Renal cortex interstitium (tissue), 11 donors: ENCODE results near the gene ZNF487. TPM values are rescaled to one million over a fixed set of nuclear protein-coding genes. Genes with fewer than 3 reads are reported as not detected.
"Not testable (repeated sequence)": the region's sequence is repeated elsewhere in the genome, so short reads cannot be mapped to it uniquely, and the experiment has no call there.

Experiments used
- DNase-seq, 11 donors: peaks; one replicate each; pipeline ENCODE4 v3.0.0-alpha.2; 2013; ENCODE audit warnings: low read depth in 9 of 11, low spot score in 4 of 11; ENCODE audit errors: extremely low read depth in 1 of 11
- polyA plus RNA-seq, 3 donors: library from polyadenylated mRNA; unstranded; fragments of 120-200 nt; gene quantifications; one replicate each; pipeline ENCODE4 v1.2.1, GENCODE V29; 2013; ENCODE audit not compliant: insufficient read length in 3 of 3

ZNF487 gene
- polyA plus RNA-seq, 3 donors, result 10.4 to 13.5 (median 13.4) TPM

- peak in 8 of 11 donors; percentile 59 to 82 (median 76) for DNase-seq
Measured at GRCh38 chr10:43420369-43421200, 16.3 kb upstream of the ZNF487 start.

GRCh38 chr10:43421201-43421507 lies 15.8 kb upstream of the ZNF487 start:
- DNase-seq, result no peak

- no peak for DNase-seq
Measured at GRCh38 chr10:43421519-43421918, 15.4 kb upstream of the ZNF487 start.

GRCh38 chr10:43421944-43422343 lies 15.0 kb upstream of the ZNF487 start:
- DNase-seq, result not testable (repeated sequence)

- DNase-seq, result no peak
Measured at GRCh38 chr10:43424416-43424815, 12.5 kb upstream of the ZNF487 start.

- DNase-seq, result not testable (repeated sequence)
Measured at GRCh38 chr10:43426476-43426875, 10.4 kb upstream of the ZNF487 start.

GRCh38 chr10:43427166-43427825 lies 9.6 kb upstream of the ZNF487 start:
- no peak for DNase-seq

- no peak for DNase-seq
Measured at GRCh38 chr10:43430926-43431663, 5.8 kb upstream of the ZNF487 start.

- DNase-seq, result peak in 1 of 11 donors; percentile 33
Measured at GRCh38 chr10:43437141-43437870, 395 bp downstream of the ZNF487 start.

- DNase-seq, result no peak
Measured at GRCh38 chr10:43440463-43441134, 3.7 kb downstream of the ZNF487 start.

- no peak for DNase-seq
Measured at GRCh38 chr10:43444323-43444722, 7.4 kb downstream of the ZNF487 start.

GRCh38 chr10:43444897-43445466 lies 8.1 kb downstream of the ZNF487 start:
- no peak for DNase-seq

- not testable (repeated sequence) for DNase-seq
Measured at GRCh38 chr10:43446219-43447017, 9.5 kb downstream of the ZNF487 start.

GRCh38 chr10:43448742-43449141 lies 11.8 kb downstream of the ZNF487 start:
- DNase-seq, result no peak

GRCh38 chr10:43452356-43452914 lies 15.5 kb downstream of the ZNF487 start:
- no peak for DNase-seq

GRCh38 chr10:43453266-43453831 lies 16.4 kb downstream of the ZNF487 start:
- DNase-seq, result no peak

GRCh38 chr10:43454025-43454424 lies 17.1 kb downstream of the ZNF487 start:
- not testable (repeated sequence) for DNase-seq
